ENCODE measurements around the gene DCC.

The DCC gene

DNA sequence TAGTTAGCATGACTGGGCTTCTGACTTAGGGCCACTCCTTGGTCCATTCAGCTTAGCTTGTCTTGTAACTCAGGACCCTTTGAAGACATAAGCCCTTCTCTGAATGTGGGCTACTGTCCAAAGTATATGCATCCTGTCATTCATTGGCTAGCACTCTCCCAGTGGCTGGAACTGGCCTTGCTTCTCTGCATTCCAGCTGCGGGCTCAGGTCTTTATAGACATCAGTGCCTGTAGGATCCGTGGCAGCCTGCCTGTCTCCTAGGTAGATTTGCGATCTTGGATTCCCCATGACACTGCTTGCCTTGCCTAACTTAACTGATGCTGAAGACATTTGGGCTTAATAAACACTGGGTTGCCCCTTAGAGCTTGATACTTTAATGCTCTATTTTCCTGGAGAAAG lies 170.1 kb downstream of the DCC start:
- no peak for DNase-seq (ENCODE audit: low spot score)

DNA sequence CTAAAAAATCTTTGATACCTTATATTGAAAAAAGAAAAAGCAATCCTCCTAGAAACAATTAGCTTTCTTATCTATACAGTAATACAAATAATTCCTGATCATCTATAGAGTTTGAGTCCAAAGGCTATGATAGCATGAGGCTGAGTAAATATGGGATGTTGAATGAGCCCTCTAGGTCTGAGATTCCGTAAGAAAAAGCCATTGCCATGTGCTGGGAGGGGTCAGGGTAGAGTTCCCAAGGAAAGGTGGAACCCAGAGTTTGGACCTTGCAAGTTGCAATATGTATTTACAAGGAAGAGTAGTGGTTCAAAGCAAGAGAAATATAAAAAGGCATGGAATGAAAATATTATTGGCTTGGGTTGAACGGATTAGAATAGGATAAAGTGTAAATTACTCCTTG lies 178.1 kb downstream of the DCC start:
- DNase-seq (ENCODE audit: low spot score), result no peak

DNA sequence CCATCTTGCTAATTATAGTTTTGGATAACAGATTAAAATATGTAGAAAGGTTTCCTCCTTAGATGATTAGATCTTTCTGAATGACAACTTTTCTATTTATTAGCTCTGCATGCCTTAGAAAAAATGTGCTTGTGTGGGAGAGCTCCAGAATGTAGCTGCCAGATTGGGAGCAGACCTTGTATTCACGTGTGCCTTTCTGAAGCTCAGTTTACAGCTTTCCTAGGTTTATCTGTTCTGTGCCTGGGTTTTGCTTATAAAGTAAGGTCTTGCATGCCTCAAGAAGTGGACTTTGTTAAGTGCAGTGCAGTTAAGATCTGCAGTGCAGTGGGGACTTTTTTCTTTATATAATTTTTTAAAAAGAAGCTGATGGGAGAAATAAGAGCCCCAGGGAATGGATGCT lies 179.0 kb downstream of the DCC start:
- DNase-seq (ENCODE audit: low spot score), result no peak

DNA sequence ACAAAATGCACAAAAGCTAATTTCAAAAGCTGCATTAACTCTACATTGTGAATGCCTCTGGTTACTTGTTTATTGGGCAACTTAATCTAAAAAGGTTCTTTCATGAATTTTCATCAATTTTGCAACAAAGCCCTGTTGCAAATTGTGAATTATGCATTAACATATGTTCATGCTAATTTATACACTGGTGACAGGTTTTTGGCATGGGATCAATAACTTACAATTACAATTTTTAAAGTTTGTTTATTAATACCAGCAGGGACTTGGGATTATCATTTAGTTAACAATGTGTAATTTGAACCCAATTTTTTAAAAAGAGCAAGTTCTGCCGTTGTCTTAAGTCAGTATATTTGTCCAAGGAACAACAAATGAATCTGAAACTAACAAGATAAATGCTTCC lies 183.6 kb downstream of the DCC start:
- DNase-seq (ENCODE audit: low spot score), result no peak

DNA sequence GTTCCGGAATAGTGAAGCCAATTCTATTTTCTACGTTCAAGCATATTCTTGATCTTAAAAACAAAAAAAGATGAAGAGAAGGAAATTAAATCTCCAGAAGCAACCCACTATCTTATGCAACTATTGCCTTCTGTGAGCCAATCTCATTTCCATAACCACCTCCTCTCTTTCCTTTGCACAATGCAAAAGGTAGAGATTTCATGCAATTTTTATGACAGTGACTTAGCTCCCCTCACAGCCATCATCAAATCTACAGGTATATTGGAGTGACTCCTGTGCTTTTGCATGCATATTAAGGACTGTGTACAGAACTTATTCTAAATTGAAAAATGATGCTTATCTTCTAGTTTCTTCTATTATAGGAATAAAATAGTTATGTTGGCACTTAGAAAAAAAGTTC lies 191.8 kb downstream of the DCC start:
- no peak for DNase-seq (ENCODE audit: low spot score)

DNA sequence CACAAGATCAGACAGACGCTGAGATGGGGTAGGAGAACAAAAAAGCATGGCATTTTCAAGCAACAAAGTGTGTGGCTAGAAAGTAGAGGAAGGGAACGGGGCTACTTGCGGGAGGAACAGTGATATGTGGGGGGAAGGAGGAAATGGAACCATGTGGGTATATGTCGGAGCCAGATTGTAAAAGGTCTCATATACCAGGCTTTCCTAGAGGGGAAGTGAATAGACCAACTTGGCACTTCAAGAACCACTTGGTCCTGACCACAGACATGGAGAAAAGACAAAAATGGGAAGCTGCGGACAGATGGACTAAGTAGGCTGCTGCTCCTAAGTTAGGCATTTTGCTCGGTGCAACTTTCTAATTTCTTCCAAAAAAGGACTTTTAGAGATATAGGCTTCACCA lies 196.0 kb downstream of the DCC start:
- DNase-seq (ENCODE audit: low spot score), result no peak

DNA sequence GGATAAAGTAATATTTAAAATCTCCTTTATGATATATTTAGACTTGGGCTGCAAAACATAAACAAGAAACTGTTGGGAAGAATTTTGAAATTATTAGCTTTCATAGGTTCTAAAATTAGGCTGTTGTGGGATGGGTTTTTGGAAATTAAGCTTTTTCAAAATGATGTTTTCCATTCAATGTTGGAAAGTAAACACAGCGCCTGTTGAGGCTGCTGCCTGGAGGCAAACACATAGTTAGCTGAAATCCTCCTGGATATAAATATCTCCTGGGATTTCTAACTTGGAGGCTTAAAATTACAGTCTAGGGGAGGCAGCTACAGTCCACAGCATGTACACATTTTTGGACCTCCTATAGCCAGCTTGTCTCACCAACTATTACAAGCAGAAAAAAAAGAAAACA lies 197.3 kb downstream of the DCC start:
- no peak for DNase-seq (ENCODE audit: low spot score)

DNA sequence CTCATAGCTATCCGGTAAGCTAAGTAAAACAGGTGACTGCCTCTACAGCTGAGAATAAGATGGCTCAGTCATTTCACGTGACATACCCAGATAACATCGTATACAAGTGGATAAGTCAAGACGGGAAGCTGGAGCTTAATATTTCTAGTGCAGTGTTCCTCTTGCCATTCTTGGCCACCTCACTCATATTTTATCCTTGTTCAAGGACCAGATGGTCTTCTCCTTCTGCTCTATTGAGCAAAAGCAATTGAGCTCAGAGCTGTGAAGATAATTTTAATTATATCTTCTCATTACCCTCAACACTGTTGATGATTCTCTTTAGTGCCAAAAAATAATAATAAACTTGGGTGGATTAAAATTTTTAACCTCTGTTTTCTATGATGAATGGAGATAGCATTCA lies 201.1 kb downstream of the DCC start:
- no peak for DNase-seq (ENCODE audit: low spot score)

DNA sequence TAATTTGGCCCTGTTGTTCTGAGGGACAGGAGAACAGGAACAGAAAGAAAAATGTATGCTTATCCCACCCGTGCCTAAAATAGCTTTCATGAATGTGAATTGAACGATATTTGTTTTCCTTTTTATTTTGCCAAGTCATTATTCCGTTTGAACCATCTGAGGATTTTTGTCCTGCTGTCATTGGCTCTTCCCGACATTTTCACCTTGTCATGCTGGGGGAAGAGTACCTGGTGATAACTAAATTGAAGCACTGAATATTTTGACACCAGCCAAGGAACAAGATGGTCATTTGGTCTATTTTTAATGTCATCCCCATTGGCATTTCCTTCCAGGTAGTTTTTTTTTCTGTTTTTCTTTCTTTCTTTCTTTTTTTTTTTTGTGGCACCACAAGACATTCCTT lies 204.1 kb downstream of the DCC start:
- no peak for DNase-seq (ENCODE audit: low spot score)

DNA sequence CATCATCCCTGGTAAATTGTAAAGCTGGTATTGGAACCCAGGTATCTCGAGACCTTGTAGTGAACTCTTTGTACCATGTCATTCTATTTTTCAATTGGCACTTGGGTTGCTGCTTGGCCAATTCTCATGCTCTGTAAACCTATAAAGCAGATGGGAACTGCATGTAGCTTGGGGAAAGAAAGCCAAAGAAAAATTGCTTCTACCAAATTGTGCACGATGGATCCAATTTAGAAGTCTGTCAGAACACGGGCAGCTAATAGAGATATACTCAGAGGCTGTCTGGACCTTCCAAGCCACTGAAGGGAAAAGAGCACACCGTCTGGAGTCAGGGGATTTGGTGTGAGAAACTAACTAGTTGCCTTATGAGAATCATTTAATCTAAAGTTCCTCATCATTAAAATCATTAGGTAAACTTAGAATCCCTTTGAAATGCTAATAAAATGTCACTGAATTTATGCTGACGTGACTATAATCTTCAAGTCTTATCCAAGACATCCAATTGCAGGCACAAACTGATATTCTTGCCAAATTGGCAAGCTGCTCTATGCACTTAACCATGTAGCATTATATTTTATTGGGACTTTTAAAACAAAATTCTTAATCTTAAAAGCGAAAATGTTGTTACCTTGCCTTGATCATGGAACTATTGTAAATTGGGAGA lies 206.8 kb downstream of the DCC start:
- no peak for DNase-seq (ENCODE audit: low spot score)

DNA sequence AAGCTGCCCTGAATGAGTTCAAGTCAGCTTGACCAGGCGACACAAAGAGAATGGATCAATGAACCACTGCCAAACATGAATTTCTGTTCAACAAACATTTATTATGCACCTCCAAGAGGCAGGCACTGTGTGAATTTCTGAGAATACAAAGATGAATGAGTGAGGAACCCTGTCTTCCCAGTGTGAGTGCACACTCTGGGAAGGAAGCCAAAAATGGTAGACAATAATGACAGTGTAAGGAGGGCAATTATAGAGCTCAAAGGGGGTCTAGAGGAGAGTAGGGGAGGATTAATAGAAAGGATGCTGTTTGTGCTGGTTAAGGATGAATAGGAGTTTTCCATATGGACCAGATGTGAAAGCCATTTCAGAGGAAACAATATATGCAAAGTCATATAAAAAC lies 213.4 kb downstream of the DCC start:
- DNase-seq (ENCODE audit: low spot score), result no peak

DNA sequence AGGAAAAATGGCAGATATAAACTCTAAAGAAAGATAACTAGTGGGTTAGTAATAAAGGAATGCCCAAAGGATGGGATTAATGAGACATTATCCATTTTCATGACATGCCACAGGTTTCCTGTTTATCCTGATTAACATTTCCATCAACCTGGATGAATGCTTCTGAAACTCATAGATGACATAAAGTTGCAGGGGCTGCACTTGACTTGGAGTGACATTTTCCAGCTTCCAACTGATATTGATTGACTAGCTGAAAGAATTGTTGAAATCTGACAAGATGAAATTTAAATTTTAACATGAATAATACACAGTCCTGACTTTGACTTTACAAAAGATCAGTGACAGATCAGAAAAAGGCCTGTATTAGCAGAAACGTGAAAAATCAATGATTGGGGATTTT lies 214.2 kb downstream of the DCC start:
- no peak for DNase-seq (ENCODE audit: low spot score)

DNA sequence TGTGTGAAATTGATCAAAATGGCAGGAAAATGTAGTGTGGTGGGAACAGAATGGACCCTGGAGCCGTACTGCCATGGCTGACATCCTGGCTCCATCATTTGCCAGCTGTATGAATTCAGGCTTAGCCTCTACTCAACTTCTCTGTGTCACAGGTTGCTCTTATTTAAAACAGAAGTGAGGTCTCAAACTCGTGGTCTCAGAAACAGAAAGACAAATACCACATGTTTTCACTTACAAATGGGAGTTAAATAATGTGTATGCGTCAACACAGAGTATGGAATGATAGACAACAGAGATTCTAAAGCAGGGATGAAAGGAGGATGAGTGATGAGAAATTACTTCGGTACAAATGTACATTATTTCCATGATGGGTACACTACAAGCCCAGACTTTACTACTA lies 227.4 kb downstream of the DCC start:
- no peak for DNase-seq (ENCODE audit: low spot score)

DNA sequence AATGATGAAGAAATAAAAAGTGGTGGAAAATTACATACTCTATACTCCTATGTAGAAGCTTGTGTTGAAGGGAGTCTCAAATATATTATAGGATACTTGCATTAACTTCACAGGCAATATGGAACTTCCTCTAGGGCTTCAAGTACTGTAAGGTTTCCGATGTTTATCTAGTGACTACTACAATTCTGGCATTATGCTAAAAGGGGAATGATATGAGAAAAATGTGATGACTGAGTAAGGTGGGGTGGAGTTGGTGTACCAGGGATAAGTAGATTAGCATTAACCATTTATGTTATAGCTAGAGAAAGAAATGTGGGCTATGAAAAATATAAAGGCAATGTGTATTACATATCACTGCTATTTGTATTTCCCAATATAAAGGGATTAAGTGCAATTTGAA lies 229.5 kb downstream of the DCC start:
- no peak for DNase-seq (ENCODE audit: low spot score)

DNA sequence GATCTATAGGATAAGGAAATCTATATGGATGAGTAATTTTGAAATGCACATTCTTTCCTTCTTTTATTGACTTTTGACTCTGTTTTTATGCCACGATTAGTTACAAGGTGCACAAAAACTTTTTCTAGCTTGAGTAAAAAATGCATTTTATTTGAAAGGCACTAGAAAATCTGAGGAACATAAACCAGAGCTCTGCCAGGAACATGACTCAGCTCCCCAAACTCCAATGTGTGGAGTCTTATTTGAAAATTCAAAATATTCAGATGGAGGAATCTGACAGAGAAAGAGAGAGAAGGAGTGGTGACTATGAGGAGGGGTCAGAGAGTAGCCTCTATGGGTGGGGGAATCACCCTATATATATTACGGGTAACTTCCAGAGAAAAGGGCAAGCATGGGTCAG lies 231.0 kb downstream of the DCC start:
- no peak for DNase-seq (ENCODE audit: low spot score)

DNA sequence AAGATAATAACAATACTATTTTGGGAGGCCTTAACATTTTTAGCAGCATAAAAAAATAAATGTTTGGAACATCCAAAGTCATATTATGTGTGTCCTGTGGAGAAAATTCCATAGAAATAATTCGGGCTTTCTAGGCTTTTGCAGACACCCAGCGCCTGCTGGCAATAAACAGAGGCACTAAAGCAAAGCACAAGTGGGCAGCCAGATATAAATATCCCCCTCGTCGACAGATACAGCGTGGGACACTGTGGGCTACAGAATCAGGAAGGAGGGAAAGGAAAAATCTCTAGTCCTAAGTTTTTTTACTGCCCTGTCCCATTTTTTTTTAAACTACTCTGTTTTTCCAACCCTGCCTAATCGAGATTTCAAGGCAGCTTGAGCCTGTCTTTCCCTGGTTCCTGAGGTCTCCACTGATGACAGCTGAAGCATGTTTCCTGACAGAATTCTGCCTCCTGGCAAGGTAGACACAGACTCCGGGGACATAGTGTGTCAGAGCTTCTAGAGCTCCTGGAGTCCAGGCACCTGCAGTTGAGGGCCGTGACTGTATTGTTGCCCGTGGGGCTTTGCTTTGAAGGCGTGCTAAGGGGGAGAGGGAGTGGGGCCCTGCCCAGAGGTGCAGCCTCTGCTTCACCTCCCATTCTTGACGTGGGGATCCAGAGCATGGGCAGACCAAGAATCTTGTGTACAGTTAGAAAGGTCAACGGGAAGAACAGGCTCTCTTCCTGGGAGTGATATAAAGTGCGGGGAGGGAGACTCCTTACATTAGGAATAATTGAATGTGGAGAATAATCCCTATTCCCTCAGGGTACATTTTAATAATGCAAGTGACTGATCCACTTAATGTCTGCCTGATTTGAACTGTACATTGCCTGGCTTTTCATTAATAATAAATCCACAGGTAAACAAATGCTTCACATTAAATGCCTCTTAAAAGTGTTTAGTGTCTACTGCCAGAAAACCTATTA lies 232.3 kb downstream of the DCC start:
- DNase-seq (ENCODE audit: low spot score), result no peak

DNA sequence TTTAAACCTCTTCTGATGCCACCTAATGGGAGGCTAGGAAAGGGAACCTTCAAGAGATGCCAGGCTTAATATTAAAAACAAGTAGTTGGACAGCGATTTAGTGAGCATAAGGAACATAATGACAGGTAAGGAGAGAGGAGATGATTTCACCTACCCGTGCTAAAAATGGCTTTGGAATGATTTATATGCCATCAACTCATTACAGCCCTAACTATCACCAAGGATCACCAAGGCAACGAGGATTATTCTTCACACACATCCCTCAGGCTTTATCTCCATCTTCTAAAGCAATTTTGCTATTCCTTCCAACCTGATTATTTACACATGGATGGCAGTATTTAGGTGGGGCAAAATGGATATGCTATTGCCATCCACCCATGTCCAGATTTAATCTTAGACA lies 237.8 kb downstream of the DCC start:
- DNase-seq (ENCODE audit: low spot score), result no peak

DNA sequence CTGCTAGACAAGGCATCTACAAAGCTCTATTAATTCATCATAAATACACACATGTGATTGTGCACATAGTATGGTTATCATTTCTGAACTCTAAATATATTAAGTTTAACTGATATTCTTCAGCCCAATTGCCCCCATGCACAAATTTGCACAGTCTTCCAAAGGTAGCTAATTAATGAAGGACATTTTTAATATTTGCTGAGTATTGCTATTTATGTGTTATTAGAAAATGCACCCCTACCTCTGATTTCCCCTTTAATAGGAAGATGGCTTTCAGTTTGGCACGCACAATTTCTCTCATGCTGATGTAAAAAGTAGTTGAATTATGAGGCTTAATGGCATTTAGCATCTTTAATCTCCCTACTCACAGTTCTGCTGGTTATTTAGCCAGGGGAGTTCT lies 242.1 kb downstream of the DCC start:
- DNase-seq (ENCODE audit: low spot score), result no peak

DNA sequence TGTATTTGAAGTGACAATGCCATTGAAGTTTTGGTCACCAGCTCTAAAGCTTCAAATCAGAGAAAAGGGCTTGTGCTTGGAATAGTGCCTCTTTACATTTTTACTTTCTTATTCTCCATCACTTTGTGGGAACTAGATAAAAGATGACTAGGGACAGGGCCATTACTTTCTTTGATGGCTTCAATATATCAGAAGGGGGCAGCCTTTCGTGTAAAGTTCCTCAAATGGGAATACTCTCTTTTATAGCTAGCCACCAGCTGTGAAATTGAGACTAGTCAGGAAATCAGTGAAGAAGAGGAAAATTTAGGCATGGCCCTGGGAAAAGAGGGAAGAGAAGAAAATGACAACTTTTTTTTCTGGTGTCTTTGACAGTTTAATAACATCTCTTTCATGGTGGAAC lies 242.5 kb downstream of the DCC start:
- no peak for DNase-seq (ENCODE audit: low spot score)

DNA sequence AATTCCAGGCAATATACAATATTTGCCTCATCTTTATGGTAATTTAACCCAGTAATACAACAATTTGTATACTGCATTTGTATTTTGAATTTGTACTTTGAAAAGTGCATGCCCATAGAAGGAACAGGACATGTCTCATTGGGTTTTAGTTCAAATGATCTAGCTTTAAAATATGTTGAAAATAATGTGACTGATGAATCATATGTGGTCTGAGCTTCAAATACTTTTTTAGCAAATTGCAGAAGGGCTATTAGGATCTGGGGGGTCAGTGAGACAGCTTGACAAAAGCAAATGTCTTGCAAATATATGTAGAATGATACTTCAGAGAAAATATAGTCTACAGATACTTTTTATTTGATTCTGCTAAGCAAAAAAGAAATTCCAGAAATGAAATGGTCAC lies 248.9 kb downstream of the DCC start:
- no peak for DNase-seq (ENCODE audit: low spot score)

DNA sequence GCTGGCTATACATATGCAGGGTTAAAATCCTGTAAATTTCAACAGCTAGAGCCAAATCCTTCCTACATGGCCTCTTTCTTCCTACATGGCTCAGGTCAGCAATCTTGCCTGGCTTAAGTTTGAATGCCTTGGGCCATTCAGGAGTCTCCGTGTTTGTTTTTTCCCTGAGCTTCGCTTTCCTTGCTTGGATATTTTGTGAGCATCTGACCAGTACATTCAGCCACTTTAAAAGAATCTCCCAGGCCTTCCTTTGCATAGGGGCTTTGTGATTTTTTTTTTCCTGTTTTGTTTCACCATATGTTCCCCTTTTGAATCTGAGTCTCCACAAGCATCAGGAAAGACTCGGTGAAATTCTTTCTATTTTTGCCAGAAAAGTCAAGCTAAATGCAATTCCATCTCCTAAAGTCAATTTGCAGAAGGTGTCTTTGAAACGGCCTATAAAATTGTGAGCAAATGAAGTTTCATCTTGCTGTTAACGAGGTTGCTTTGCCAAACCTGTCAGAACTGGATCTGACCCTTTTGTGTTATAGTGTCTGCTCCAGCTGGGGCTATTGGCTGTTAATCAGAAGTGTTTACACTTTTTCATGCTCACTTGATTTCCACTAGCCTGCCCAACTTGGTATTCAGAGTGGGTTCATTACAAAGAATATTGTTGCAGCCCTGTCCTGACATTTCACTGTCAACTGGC lies 256.9 kb downstream of the DCC start:
- no peak for DNase-seq (ENCODE audit: low spot score)

DNA sequence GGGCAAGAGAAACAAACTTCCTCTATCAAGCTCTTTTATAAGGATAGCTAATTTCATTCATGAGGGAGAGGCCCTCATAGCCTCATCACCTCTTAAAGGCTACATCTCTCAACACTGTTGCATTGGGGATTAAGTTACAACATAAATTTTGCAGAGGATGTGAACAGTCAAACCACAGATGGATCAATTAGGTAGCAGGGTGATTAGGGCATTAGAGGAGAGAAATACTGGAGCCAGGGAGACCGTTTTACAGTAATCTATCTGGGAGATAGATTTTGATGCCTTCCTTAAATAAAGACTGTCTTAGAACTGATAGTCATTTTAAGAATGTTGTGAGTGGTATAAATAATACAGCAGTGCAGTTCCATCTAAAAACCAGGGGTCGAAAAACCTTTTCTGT lies 258.9 kb downstream of the DCC start:
- no peak for DNase-seq (ENCODE audit: low spot score)

DNA sequence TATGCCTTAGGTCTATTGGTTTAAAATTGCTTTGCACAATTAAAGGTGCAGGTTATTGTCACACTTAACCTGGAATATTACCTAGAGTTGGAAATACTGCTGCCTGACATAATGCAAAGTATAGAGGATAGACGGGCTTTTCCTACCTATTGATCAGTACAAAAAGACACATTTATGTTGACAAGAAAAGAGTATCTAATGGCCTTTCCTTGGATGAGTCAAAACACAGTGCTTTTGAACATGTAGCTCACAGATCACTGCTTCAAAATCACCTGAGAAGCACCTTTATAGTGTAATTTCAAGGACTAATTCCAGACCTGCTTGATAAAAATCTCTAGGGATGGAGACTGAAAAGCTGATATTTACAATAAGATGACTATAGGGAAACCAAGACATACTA lies 262.8 kb downstream of the DCC start:
- DNase-seq (ENCODE audit: low spot score), result no peak

Data from LoVo (cell line).